Loucy (cell line): ENCODE results near the gene PLEKHA5.

ENCODE experiments used
- H2AFZ ChIP-seq: fragments of 200-600 bp; sonication (generic); 2 replicates; pipeline ENCODE4 v1.6.0; 2016; ENCODE audit warnings: antibody characterized with exemption, mild to moderate bottlenecking, low read length, moderate library complexity
- H3F3A ChIP-seq: fragments of 200-600 bp; 2 replicates; pipeline ENCODE4 v1.6.0; 2016; ENCODE audit warnings: antibody characterized with exemption, low read depth, mild to moderate bottlenecking
- H3K27me3 ChIP-seq: fragments of 200-600 bp; sonication (generic); 2 replicates; pipeline ENCODE4 v1.6.1; 2014; ENCODE audit warnings: low read length, mild to moderate bottlenecking; ENCODE audit not compliant: insufficient read depth, poor library complexity, severe bottlenecking
- H3K36me3 ChIP-seq: fragments of 200-600 bp; sonication (generic); 2 replicates; pipeline ENCODE4 v1.6.1; 2016; ENCODE audit warnings: low read length; ENCODE audit not compliant: insufficient read depth
- H3K4me1 ChIP-seq: fragments of 200-600 bp; sonication (generic); 2 replicates; pipeline ENCODE4 v1.5.1; 2014; ENCODE audit warnings: low read length, mild to moderate bottlenecking; ENCODE audit not compliant: insufficient read depth, poor library complexity, severe bottlenecking
- H3K4me2 ChIP-seq: fragments of 200-600 bp; sonication (generic); 2 replicates; pipeline ENCODE4 v1.6.0; 2014; ENCODE audit warnings: antibody characterized with exemption, low read length, low read depth, mild to moderate bottlenecking; ENCODE audit not compliant: poor library complexity, severe bottlenecking
- H3K4me3 ChIP-seq: fragments of 200-600 bp; sonication (generic); 2 replicates; pipeline ENCODE4 v1.5.1; 2014; ENCODE audit warnings: low read length, mild to moderate bottlenecking, mixed read lengths; ENCODE audit not compliant: poor library complexity, severe bottlenecking
- H3K79me2 ChIP-seq: fragments of 200-600 bp; sonication (generic); 2 replicates; pipeline ENCODE4 v1.6.1; 2014; ENCODE audit warnings: low read length; ENCODE audit not compliant: insufficient read depth
- H3K9ac ChIP-seq: fragments of 200-600 bp; sonication (generic); 2 replicates; pipeline ENCODE4 v1.6.0; 2014; ENCODE audit warnings: mild to moderate bottlenecking, low read depth, low read length, moderate library complexity; ENCODE audit not compliant: poor library complexity, severe bottlenecking
- H3K9me2 ChIP-seq: fragments of 200-600 bp; sonication (generic); replicated peaks from 2 replicates; pipeline ENCODE4 v1.6.1; 2016; ENCODE audit warnings: low read depth, low read length, mixed read lengths
- H3K9me3 ChIP-seq: fragments of 200-600 bp; sonication (generic); 2 replicates; pipeline ENCODE4 v1.6.1; 2014; ENCODE audit warnings: mild to moderate bottlenecking, antibody characterized with exemption, low read length, low read depth; ENCODE audit not compliant: insufficient read depth
- H4K20me1 ChIP-seq: fragments of 200-600 bp; sonication (generic); 2 replicates; pipeline ENCODE4 v1.6.0; 2014; ENCODE audit warnings: antibody characterized with exemption, low read length, mild to moderate bottlenecking; ENCODE audit not compliant: insufficient read depth, poor library complexity, severe bottlenecking
- CTCF ChIP-seq: fragments of 200-600 bp; sonication (generic); conservative IDR thresholded peaks from 2 replicates; pipeline ENCODE4 v1.5.1; 2014; ENCODE audit warnings: mild to moderate bottlenecking, antibody characterized with exemption, low read length
- EZH2phosphoT487 ChIP-seq: fragments of 200-600 bp; IDR thresholded peaks from 2 replicates; pipeline ENCODE4 v1.6.1; 2018; ENCODE audit warnings: antibody characterized with exemption, mild to moderate bottlenecking, moderate library complexity, borderline replicate concordance

Gene PLEKHA5

GRCh38 chr12:19120795-19121194 is 8.7 kb upstream of the PLEKHA5 start:
- Histone ChIP-seq H3K9me2 (no peaks in the 10 kb centered on the region), H3K36me3 (no peaks in the 10 kb centered on the region), H3K4me3 (no peak overlapping the region), H3K4me1 (no peaks in the 10 kb centered on the region), H3K9me3 (no peaks in the 10 kb centered on the region), H4K20me1 (no peaks in the 10 kb centered on the region), H3F3A (no peaks in the 10 kb centered on the region), H3K79me2 (no peaks in the 10 kb centered on the region), H3K4me2 (no peak overlapping the region), H2AFZ (no peak overlapping the region), H3K9ac (no peak overlapping the region), H3K27me3 (no peaks in the 10 kb centered on the region)
- TF ChIP-seq EZH2phosphoT487: no peak
- TF ChIP-seq CTCF: no peak

- H3F3A ChIP-seq: no peaks in the 10 kb centered on the region
- no peaks in the 10 kb centered on the region for H3K27me3 ChIP-seq
- no peak overlapping the region for H3K4me2 ChIP-seq
- no peaks in the 10 kb centered on the region for H4K20me1 ChIP-seq
- H3K9me3 ChIP-seq: no peaks in the 10 kb centered on the region
- H3K4me3 ChIP-seq: no peak overlapping the region
- H2AFZ ChIP-seq: no peak overlapping the region
- no peaks in the 10 kb centered on the region for H3K4me1 ChIP-seq
- H3K79me2 ChIP-seq: no peaks in the 10 kb centered on the region
- no peaks in the 10 kb centered on the region for H3K36me3 ChIP-seq
- no peak for TF ChIP-seq EZH2phosphoT487
- no peak for TF ChIP-seq CTCF
- H3K9me2 ChIP-seq: no peaks in the 10 kb centered on the region
- no peak overlapping the region for H3K9ac ChIP-seq
Measured at GRCh38 chr12:19121449-19122018, 8.0 kb upstream of the PLEKHA5 start.

GRCh38 chr12:19125325-19125724 is 4.2 kb upstream of the PLEKHA5 start:
- Histone ChIP-seq H3K9me2 (no peaks in the 10 kb centered on the region), H3K4me3 (no peak overlapping the region), H3K79me2 (no peaks in the 10 kb centered on the region), H3F3A (no peaks in the 10 kb centered on the region), H3K9ac (no peak overlapping the region), H2AFZ (no peak overlapping the region), H3K9me3 (no peaks in the 10 kb centered on the region; the same call in 1 of the 2 replicates), H3K27me3 (no peaks in the 10 kb centered on the region), H3K36me3 (no peaks in the 10 kb centered on the region), H4K20me1 (no peaks in the 10 kb centered on the region), H3K4me2 (no peak overlapping the region), H3K4me1 (no peaks in the 10 kb centered on the region)
- TF ChIP-seq EZH2phosphoT487: no peak
- TF ChIP-seq CTCF: no peak
